Adrenal gland (tissue), 12 donors: Measurements from ENCODE around the gene TRAPPC12. TPM values are rescaled to one million over a fixed set of nuclear protein-coding genes. Genes with fewer than 3 reads are reported as not detected.

Experiments used
- DNase-seq, 7 donors: peaks; one replicate each; pipeline ENCODE4 v3.0.0-alpha.2; 2019 to 2020
- H3K27ac ChIP-seq, 5 donors: fragments of 200-600 bp; sonication (generic) in 4 of 5; 1 replicate in 3 of 5; 2 replicates in 2 of 5; pipeline versions ENCODE4 v1.5.1 to v1.8.0; 2016 to 2020; ENCODE audit warnings: mild to moderate bottlenecking in 1 of 5
- H3K27me3 ChIP-seq: fragments of 200-600 bp; 2 replicates; pipeline ENCODE4 v1.8.0; 2021
- H3K36me3 ChIP-seq, 2 donors: fragments of 200-600 bp; replicated peaks in 1 of 2; 1 replicate in 1 of 2; 2 replicates in 1 of 2; pipeline versions ENCODE4 v1.5.1 to v1.8.0; 2018 to 2022
- H3K4me1 ChIP-seq, 2 donors: fragments of 200-600 bp; replicated peaks in 1 of 2; 1 replicate in 1 of 2; 2 replicates in 1 of 2; pipeline versions ENCODE4 v1.5.1 to v1.8.0; 2018 to 2021
- H3K4me3 ChIP-seq, 4 donors: fragments of 200-600 bp; sonication (generic) in 3 of 4; one replicate each; pipeline ENCODE4 v1.5.1; 2016 to 2018
- H3K9me3 ChIP-seq, 3 donors: fragments of 200-600 bp; sonication (generic) in 1 of 3; replicated peaks in 1 of 3; 1 replicate in 2 of 3; 2 replicates in 1 of 3; pipeline versions ENCODE4 v1.5.1 to v1.8.0; 2016 to 2021
- POLR2A ChIP-seq, 2 donors: fragments of 450-650 bp; IDR thresholded peaks; one replicate each; pipeline ENCODE4 v1.6.1; 2017; ENCODE audit warnings: antibody characterized with exemption in 2 of 2, mild to moderate bottlenecking in 2 of 2, moderate library complexity in 1 of 2
- whole genome bisulfite sequencing, 4 donors: extraction: QIAGEN DNeasy Blood & Tissue Kit in 2 of 4; methylation state at CpG; one replicate each; pipeline versions ENCODE4 v1.1.5 to v1.1.7; 2013 to 2017; 5-methylcytosine and 5-hydroxymethylcytosine counted together
- intact Hi-C, 2 donors: fragments of 100-400 bp; cut with DNase I; formaldehyde crosslinking; loops; one replicate each; pipeline versions ENCODE4 v1.14.1 to v1.15.0; 2022 to 2023
- polyA plus RNA-seq, 3 donors: library from polyadenylated mRNA; stranded (reverse); fragments of 200-250 nt in 2 of 3; fragments of 350-450 nt in 1 of 3; fragmentation: Illumina TruSeq in 1 of 3; extraction: RNeasy Lipid Tissue Mini Kit (QIAGEN cat#74804) in 1 of 3; gene quantifications; one replicate each; pipeline ENCODE4 v1.2.3, GENCODE V29; 2013 to 2014
- total RNA-seq, 9 donors: library from RNA; depleted of rRNA in 4 of 9; stranded (reverse); fragments of >200 nt in 4 of 9; fragments of 120-200 nt in 1 of 9; fragmentation: NEBNext Ultra II Directional in 1 of 9; extraction: Animal tissue kit (Norgen Biotek cat#: 25700) in 1 of 9; gene quantifications; one replicate each; pipeline versions ENCODE4 v1.1.0 to v1.2.4, GENCODE V29; 2013 to 2023
- TF ChIP-seq, protein P1 (sequence below), 6 experiments: fragments of 450-650 bp in 4 of 6; fragments of 200-600 bp in 2 of 6; sonication (generic) in 1 of 6; IDR thresholded peaks; 1 replicate in 5 of 6; 2 replicates in 1 of 6; pipeline versions ENCODE4 v1.5.1 to v1.8.0; 2016 to 2021; ENCODE audit warnings: antibody characterized with exemption in 6 of 6, mild to moderate bottlenecking in 2 of 6, moderate library complexity in 1 of 6
- donor health status: healthy with polysubstance abuse.
- donor health status: Bipolar disorder and iron deficiency.
- donor health status: DM: yes; HTN: yes; CAD: no.
- donor health status: DM: no; HTN: no; CAD: no.
- donor health status: DM: no; HTN: no; CAD: no.
- donor health status: DM: yes; HTN: yes; CAD: no.

The TRAPPC12 gene
- total and polyA plus RNA-seq, 12 donors, result 58.3 to 334 (median 99.5) TPM

DNA sequence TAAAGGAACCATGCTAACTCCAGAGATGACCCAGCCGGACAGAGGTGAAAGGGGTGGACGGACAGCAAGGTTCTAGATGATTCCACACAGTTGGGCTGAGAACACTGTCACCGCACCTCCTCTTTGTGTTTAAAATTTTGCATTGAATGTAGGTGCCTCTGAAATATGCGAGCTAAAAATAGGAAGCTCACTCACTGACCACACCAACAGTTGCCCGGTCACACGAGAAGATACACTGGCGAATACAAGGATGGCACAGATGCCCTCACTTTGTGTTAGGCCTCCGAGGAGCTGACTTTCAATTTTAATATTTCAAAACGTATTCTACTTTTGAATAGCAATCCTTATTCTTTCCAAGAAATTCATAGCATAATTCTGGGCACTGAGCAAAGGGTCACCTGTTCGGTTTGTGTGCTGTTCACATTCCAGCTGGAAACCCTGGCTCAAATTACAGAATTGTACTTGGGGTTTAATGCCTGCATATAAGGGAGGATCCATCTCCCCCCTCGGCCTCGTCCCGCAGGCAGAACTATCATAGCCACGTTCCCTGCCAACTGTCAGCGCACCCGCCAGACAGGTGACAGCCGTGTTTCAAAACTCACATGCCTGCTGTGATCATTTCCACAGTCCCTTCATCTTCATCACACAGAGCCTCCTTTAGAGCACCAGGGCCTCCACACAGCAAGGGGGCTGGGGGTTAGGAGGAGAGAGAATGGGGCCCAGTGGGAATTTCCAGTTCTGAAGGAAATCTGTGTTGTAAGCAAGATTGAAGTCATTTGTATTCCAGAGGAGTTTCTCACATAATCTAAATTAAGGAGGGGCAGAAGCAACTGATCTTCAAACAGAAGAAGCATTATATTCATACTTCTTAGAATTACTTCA lies 91.6 kb downstream of the TRAPPC12 start:
- WGBS, 4 donors, result 90 to 91% (median 90%) methylated on average over 17 of the region's 17 CpGs
- DNase-seq, result no peak
- no peak overlapping the region for H3K4me3 ChIP-seq
- no peaks in the 10 kb centered on the region for H3K9me3 ChIP-seq
- TF ChIP-seq, protein P1, sequence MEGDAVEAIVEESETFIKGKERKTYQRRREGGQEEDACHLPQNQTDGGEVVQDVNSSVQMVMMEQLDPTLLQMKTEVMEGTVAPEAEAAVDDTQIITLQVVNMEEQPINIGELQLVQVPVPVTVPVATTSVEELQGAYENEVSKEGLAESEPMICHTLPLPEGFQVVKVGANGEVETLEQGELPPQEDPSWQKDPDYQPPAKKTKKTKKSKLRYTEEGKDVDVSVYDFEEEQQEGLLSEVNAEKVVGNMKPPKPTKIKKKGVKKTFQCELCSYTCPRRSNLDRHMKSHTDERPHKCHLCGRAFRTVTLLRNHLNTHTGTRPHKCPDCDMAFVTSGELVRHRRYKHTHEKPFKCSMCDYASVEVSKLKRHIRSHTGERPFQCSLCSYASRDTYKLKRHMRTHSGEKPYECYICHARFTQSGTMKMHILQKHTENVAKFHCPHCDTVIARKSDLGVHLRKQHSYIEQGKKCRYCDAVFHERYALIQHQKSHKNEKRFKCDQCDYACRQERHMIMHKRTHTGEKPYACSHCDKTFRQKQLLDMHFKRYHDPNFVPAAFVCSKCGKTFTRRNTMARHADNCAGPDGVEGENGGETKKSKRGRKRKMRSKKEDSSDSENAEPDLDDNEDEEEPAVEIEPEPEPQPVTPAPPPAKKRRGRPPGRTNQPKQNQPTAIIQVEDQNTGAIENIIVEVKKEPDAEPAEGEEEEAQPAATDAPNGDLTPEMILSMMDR (IDR thresholded peaks at IDR 0.05), result no peak
- TF ChIP-seq POLR2A (IDR thresholded peaks at IDR 0.05), result no peak
- H3K4me1 ChIP-seq, result peaks cover 1% of the 10 kb centered on the region in 2 donors
- H3K27ac ChIP-seq, result peak overlapping the region in 3 of 5 donors; percentile 33 to 87 (median 63)
- no peaks in the 10 kb centered on the region for H3K27me3 ChIP-seq
- intact Hi-C loops, result no loop called here
- peaks cover 0 to 47% of the 10 kb centered on the region in 2 donors for H3K36me3 ChIP-seq

DNA sequence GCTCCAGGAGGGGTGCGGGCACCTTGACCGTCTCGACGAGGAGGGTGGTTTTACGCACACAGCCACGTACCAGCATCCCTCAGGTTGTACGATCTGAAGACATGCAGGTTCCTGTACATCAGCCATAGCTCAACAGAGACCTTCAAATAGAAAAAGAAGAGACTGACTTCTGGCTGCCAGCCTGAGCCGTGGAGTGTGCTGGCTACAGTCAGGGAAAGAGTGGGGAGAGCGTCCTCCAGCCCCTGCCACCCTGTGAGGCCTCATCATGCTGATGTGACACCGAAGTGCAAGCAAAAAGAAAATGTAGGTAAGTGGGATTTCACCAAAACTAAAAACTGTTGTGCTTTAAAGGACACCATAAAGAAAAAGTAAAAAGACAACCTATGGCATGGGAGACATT lies 92.8 kb downstream of the TRAPPC12 start:
- intact Hi-C loops, result no loop called here
- H3K9me3 ChIP-seq, result no peaks in the 10 kb centered on the region
- WGBS, 4 donors, result 76 to 85% (median 78%) methylated on average over 10 of the region's 10 CpGs
- H3K4me1 ChIP-seq, result no peaks in the 10 kb centered on the region
- H3K36me3 ChIP-seq, result peaks cover 0 to 35% of the 10 kb centered on the region in 2 donors
- peak overlapping the region in 1 of 5 donors; percentile 87 for H3K27ac ChIP-seq
- H3K4me3 ChIP-seq, result no peak overlapping the region
- TF ChIP-seq, protein P1 (IDR thresholded peaks at IDR 0.05), result no peak
- no peak for TF ChIP-seq POLR2A (IDR thresholded peaks at IDR 0.05)
- no peak for DNase-seq
- no peaks in the 10 kb centered on the region for H3K27me3 ChIP-seq

DNA sequence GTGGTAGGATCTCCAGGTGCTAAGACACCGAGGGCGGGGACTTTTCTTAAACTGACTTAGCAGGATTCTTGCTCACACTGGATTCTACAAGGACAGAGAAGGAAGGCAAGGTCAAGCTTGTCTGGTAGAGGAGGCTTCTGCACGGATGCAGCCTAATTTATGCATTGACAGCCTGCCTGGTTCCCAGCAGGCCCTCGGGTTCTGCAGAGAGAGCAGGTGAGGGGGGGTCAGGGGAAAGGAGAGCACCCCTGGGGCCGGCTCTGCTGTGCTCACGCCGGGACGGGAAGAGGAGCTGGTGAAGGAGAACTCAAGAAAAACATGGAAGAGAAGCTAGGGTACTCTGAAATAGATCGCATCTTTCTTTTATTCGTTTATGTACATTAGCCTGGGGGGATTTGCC lies 93.5 kb downstream of the TRAPPC12 start:
- H3K27me3 ChIP-seq, result no peaks in the 10 kb centered on the region
- intact Hi-C loops, result no loop called here
- no peaks in the 10 kb centered on the region for H3K9me3 ChIP-seq
- peaks cover 0 to 28% of the 10 kb centered on the region in 2 donors for H3K36me3 ChIP-seq
- no peak for TF ChIP-seq POLR2A (IDR thresholded peaks at IDR 0.05)
- TF ChIP-seq, protein P1 (IDR thresholded peaks at IDR 0.05), result no peak
- H3K4me3 ChIP-seq, result no peak overlapping the region
- 45 to 73% (median 61%) methylated on average over 10 of the region's 10 CpGs for WGBS, 4 donors
- DNase-seq, result no peak
- no peaks in the 10 kb centered on the region for H3K4me1 ChIP-seq
- H3K27ac ChIP-seq, result no peak overlapping the region

DNA sequence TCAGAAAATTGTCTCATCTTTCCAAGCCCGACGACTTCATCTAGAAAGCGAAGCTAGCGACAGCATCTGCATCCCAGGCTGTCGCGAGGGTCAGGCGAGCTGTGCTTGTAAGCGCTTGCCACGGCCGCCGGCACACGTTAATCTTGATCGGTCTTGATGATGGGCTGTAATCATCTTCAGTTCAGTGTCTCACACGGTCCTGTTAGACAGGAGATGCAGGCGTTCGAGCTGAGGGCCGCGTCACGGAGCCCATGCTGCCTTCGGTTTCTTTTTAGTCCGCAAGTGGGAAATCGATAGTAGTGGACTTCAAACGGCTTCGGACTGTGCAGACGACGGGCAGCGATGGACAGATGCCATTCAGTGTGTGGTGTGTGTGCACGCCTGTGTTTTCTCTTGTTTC lies 96.3 kb downstream of the TRAPPC12 start:
- intact Hi-C loops, result no loop called here
- Histone ChIP-seq H3K27ac (no peak overlapping the region), H3K9me3 (no peaks in the 10 kb centered on the region), H3K4me3 (no peak overlapping the region), H3K4me1 (no peaks in the 10 kb centered on the region), H3K36me3 (peaks cover 0 to 22% of the 10 kb centered on the region in 2 donors), H3K27me3 (no peaks in the 10 kb centered on the region)
- TF ChIP-seq, protein P1 (IDR thresholded peaks at IDR 0.05), result no peak
- no peak for TF ChIP-seq POLR2A (IDR thresholded peaks at IDR 0.05)
- DNase-seq, result no peak
- 92 to 93% (median 92%) methylated on average over 28 of the region's 28 CpGs for WGBS, 4 donors
